ENCODE measurements around the gene APBA2.

Gene APBA2

GRCh38 chr15:29128671-29129070 is 242.9 kb downstream of the APBA2 start:
- in situ Hi-C loops (cut with MboI; ENCODE audit: low sequenced_read_pairs): no loop called here

- in situ Hi-C loops (cut with MboI; ENCODE audit: low sequenced_read_pairs): no loop called here
Measured at GRCh38 chr15:29129221-29129620, 243.4 kb downstream of the APBA2 start.

GRCh38 chr15:29129926-29130325 is 244.2 kb downstream of the APBA2 start:
- in situ Hi-C loops (cut with MboI; ENCODE audit: low sequenced_read_pairs): no loop called here

- in situ Hi-C loops (cut with MboI; ENCODE audit: low sequenced_read_pairs): no loop called here
Measured at GRCh38 chr15:29130476-29130875, 244.7 kb downstream of the APBA2 start.

GRCh38 chr15:29130951-29131839 is 245.4 kb downstream of the APBA2 start:
- in situ Hi-C loops (cut with MboI; ENCODE audit: low sequenced_read_pairs): no loop called here

GRCh38 chr15:29131840-29132420 is 246.2 kb downstream of the APBA2 start:
- in situ Hi-C loops (cut with MboI; ENCODE audit: low sequenced_read_pairs): no loop called here

- in situ Hi-C loops (cut with MboI; ENCODE audit: low sequenced_read_pairs): no loop called here
Measured at GRCh38 chr15:29132735-29133181, 247.0 kb downstream of the APBA2 start.

GRCh38 chr15:29133321-29133720 is 247.5 kb downstream of the APBA2 start:
- in situ Hi-C loops (cut with MboI; ENCODE audit: low sequenced_read_pairs): no loop called here

- in situ Hi-C loops (cut with MboI; ENCODE audit: low sequenced_read_pairs): no loop called here
Measured at GRCh38 chr15:29133791-29134190, 248.0 kb downstream of the APBA2 start.

GRCh38 chr15:29134239-29134638 is 248.5 kb downstream of the APBA2 start:
- in situ Hi-C loops (cut with MboI; ENCODE audit: low sequenced_read_pairs): no loop called here

- in situ Hi-C loops (cut with MboI; ENCODE audit: low sequenced_read_pairs): no loop called here
Measured at GRCh38 chr15:29134641-29135308, 249.0 kb downstream of the APBA2 start.

- in situ Hi-C loops (cut with MboI; ENCODE audit: low sequenced_read_pairs): no loop called here
Measured at GRCh38 chr15:29135309-29135657, 249.5 kb downstream of the APBA2 start.

GRCh38 chr15:29135702-29136646 is 250.2 kb downstream of the APBA2 start:
- in situ Hi-C loops (cut with MboI; ENCODE audit: low sequenced_read_pairs): no loop called here

GRCh38 chr15:29138260-29138659 is 252.5 kb downstream of the APBA2 start:
- in situ Hi-C loops (cut with MboI; ENCODE audit: low sequenced_read_pairs): no loop called here

- in situ Hi-C loops (cut with MboI; ENCODE audit: low sequenced_read_pairs): no loop called here
Measured at GRCh38 chr15:29139072-29139471, 253.3 kb downstream of the APBA2 start.

- in situ Hi-C loops (cut with MboI; ENCODE audit: low sequenced_read_pairs): no loop called here
Measured at GRCh38 chr15:29139540-29140459, 254.0 kb downstream of the APBA2 start.

- in situ Hi-C loops (cut with MboI; ENCODE audit: low sequenced_read_pairs): no loop called here
Measured at GRCh38 chr15:29140475-29141307, 254.9 kb downstream of the APBA2 start.

GRCh38 chr15:29141308-29142128 is 255.7 kb downstream of the APBA2 start:
- in situ Hi-C loops (cut with MboI; ENCODE audit: low sequenced_read_pairs): no loop called here
